ENCODE data around the gene XPO4.

DNA sequence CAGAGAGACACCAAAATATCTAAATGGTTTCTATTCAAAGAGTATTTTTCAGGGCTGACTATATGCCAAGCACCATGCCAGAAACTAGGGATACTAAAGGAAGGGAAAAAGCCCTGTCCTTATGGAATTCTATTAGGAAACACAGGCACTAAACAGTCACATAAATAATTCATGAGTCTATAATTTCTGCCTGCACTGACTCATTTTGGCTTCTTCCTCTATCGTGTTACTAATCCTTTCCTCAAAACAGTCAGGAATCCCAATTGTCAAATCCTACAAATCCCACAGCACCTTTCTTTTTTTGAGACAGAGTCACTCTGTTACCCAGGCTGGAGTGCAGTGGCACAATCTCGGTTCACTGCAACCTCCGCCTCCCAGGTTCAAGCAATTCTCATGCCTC, 29.2 kb downstream of the XPO4 start:
- TF ChIP-seq CTCF (IDR thresholded peaks at IDR 0.05; ENCODE audit: low read depth, low read length, poor library complexity, severe bottlenecking) = no peak
- no peak for TF ChIP-seq EZH2phosphoT487 (IDR thresholded peaks at IDR 0.05; ENCODE audit: borderline replicate concordance, low read length)

Measured in DOHH2 (cell line).